GM08714 (cell line): ENCODE data around the gene GNAS-AS1.

ENCODE experiments used
- H3K4me3 ChIP-seq: fragments of 200-500 bp; sonication (Bioruptor generic); 2 replicates; pipeline ENCODE4 v1.5.1; 2014; ENCODE audit warnings: mild to moderate bottlenecking, low read length, inconsistent platforms
- ZNF274 ChIP-seq: IDR thresholded peaks from 2 replicates; pipeline ENCODE4 v1.6.1; 2012; ENCODE audit warnings: mild to moderate bottlenecking, low read depth, low read length

Gene GNAS-AS1

DNA sequence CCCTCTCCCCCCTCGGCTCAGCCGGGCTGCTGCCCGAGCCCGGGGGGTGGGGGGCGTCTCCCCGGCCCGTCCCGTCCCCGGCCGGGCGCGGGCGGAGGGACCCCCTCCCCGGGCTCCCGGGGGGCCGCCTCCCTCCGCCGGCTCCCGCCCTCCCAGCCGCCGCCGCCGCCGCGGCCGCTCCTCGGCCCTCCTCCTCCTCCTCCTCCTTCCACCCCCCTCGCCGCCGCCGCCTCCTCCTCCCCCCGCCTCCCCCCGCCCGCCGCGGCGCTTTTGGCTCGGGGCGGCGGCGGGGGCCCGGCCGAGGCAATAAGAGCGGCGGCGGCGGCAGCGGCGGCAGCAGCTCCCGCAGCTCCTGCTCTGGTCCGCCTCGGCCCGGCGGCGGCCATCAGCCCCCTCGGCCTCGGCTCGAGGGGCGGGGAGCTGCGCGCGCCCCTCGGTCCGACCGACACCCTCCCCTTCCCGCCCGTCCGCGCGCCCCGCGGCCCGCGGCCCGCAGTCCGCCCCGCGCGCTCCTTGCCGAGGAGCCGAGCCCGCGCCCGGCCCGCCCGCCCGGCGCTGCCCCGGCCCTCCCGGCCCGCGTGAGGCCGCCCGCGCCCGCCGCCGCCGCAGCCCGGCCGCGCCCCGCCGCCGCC, 40.5 kb upstream of the GNAS-AS1 start:
- TF ChIP-seq ZNF274: no peak

DNA sequence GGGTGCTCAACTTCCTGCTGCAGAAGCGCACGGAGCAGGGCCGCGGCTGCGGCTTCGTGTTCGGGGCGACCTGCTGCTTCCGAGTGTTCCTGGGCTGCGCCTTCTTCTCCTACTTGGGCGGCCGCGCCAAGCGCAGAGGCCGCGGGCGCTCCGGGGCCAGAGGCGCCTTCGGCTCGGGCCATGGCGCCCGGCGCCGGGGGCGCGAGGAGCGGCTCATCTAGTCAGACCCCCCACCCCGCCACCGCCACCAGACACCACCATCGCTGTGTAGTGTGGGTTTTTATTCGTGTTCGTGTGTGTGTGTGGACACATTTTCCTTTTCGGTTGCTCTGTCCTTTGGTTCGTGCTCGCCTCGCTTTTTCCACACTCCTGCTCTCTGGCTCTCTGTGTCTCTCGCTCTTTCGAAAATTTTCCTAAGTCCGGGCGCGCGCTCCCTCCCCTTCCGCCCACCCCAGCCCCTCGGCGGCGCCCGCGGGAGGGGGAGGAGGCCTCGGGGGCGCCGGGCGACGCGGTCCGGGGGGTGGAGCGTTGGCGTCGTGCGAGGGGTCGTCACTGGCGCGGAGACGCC, 39.9 kb upstream of the GNAS-AS1 start:
- no peak for TF ChIP-seq ZNF274
- peak overlapping the region; percentile 72; the same call in 1 of the 2 replicates for H3K4me3 ChIP-seq

More for the DNA sequence above, 40.5 kb upstream of the GNAS-AS1 start:
- peak overlapping the region; percentile 99 for H3K4me3 ChIP-seq

DNA sequence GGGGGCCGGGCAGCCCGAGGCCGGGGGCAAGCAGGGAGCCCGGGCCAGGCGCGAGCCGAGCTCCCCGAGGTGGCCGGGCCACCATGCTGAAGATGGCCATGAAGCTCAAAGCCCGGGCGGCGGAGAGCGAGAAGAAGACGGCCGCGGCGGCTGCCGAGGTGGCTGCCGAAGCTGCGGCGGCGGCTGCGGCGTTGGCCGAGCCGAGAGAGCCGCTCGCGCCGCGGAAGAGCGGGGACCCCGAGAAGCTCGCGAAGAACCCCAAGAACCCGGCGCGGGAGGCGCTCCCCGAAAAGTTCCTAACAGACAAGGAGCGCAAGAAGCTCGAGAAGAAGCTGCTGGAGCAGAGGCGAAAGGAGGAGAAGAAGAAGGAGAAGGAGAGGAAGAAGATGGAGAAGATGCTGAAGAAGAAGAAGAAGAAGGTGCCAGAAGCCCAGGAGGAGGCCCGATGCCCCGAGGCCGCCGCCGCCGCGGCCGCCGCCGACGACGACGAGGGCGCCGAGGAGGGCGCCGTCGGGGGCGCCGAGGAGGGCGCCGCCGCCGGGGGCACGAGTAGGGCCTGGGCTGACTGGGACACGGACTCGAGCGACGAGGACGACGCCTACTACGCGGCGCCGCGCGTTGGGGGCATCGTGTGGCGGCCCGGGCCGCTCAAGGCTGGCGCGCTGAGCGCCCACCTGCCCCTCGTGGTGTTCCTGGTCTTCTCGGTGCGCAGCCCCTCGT, 39.3 kb upstream of the GNAS-AS1 start:
- peak overlapping the region; percentile 72 for H3K4me3 ChIP-seq
- TF ChIP-seq ZNF274: no peak

DNA sequence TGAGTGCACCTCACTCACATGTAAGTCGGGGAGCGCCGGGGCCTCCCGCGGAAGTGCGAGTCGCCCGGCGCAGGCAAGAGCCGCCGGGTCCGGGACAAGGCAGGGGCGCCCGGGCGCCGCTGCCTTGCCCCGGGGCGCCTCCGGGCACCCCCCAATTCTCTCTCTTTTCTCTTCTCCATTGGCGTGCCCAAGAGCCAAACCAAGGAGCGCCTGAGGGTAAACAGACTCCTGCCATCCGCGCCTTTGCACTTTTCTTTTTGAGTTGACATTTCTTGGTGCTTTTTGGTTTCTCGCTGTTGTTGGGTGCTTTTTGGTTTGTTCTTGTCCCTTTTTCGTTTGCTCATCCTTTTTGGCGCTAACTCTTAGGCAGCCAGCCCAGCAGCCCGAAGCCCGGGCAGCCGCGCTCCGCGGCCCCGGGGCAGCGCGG, 38.6 kb upstream of the GNAS-AS1 start:
- H3K4me3 ChIP-seq: peak overlapping the region; percentile 72
- TF ChIP-seq ZNF274: no peak

DNA sequence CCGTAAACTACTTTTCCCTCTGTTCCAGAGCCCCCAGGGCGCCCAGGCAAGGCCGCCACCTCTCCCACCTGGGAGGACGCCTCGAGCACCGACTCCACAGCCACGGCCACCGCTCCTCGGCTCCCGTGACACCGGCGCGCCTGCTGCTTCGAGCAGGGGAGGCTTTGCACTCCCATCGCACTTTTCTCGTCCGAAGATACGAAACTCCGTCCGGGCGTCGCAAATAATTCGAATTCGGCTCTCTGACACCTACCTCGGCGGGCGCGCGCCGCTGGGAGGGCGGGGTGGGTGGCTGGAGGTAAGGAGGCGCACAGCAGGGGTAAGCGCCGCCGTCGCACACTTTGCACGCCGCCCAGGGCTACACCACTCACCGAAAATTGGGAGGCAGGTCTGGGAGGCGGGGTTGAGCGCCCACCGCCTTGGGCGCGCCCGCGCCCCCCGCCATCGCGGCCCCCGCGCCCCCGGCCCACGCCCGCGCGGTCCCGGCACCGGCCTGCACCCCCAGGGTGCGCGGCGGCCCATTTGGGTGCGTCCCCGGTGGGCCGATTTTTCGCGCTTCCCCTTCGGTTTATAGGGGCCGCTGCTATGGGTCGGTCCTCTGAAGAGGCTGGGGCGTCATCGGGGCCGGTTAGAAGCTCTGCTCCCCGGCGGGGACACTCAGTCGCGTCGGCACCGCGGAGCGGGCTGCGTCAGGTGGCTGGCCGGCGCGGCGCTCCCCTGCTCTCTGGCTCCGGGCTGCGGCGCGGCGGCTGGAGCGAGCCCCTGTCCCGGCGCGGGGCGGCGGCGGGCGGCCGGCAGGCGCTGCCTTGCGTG, 38.0 kb upstream of the GNAS-AS1 start:
- TF ChIP-seq ZNF274: no peak
- H3K4me3 ChIP-seq: peak overlapping the region; percentile 78

DNA sequence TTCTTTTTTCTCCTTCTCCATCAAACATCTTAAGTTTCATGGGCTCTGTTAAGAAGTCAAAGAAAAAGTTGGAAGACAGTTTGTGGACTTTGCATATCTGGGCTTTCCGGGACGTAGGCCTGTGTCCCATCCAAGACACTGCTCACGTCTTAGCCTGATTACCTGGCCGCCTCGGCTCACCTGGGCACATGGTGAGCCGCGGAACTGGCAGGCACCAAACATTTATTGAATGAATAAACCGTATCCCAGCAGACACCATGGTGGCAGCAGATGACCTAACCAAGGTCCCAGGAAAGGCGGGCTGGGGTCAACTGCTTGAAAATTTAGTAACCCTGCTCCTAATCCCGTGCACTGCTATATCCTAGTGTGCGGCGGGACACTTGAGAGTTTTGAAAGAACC, 37.4 kb upstream of the GNAS-AS1 start:
- TF ChIP-seq ZNF274: no peak
- peak overlapping the region; percentile 78 for H3K4me3 ChIP-seq

DNA sequence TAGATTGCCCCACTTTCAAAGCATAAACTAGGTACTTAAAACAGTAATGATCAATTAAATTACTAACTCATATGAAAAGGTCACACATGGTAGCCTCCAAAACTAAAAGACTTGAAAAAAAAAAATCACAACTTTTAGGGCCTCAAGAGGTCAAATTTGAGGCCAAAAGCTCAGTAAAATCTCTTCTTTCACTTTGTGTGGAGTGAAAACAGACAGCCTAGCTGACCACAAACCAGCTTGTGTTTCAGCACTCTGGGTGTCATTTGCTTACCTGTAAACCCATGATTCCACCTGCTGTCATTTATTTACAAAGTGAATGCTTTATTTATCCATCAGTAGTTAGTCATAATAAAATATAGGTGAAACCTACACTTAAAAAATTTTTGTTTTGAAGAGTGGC, 35.8 kb upstream of the GNAS-AS1 start:
- no peak for TF ChIP-seq ZNF274
- H3K4me3 ChIP-seq: no peak overlapping the region; the same call in 1 of the 2 replicates

DNA sequence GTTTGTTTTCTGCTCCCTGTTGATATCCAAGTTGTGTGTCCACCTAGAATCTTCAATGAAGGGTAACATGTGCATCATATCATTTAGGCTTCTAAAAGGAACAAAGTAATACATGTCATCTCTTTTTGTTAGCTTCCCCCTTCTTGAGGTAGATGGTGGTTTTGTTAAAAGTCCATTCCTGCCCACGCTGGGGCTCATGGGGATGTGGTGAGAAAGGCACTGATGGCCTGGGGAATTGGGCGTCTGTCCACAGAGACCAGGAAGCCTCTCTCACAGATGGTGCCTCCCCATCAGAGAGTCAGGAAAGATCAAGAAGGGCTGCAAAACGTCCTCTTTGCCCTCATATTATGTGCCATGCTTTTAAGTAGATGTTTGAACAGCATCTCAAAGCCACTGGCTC, 34.3 kb upstream of the GNAS-AS1 start:
- no peak overlapping the region for H3K4me3 ChIP-seq
- TF ChIP-seq ZNF274: no peak

DNA sequence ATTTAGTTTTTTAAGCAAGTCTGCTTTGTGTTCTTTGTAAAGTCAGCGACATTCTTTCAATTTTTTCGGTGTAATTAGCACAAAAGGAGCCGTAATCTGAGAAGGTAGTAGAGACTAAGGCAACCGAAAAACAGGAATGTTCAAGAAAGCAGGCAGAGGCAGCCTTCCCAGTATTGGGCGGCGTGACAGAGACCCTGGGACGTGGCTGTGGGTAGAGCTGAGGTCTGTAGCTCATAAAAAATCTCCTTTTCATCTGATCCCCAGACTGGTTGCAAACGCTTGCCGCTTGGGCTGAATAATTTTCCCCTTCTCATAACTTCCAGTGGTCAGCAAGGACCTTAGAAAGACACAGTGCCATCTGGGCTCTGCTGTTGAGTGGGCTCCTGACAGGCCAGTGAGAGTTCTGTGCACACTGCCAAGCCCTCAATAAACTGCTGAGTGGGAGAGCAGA, 32.6 kb upstream of the GNAS-AS1 start:
- no peak overlapping the region for H3K4me3 ChIP-seq
- no peak for TF ChIP-seq ZNF274

DNA sequence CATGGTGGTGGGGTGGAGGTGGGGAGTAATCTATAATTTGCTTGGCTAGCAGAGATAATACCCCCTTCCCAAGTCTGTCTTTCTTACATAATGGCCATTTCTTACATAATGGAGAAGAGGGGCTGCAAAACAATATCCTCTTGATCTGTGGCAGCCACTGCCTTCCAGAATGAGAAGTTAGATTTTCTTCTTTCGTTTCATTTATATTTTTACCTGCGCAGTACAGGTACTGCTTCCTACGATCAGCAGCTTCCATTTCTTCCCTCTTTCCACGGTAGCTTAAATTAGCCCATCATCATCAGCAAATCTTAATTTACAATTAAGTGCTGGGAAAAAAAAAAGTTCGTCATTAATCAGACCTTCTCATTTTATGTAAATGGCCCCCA, 32.0 kb upstream of the GNAS-AS1 start:
- no peak for TF ChIP-seq ZNF274
- H3K4me3 ChIP-seq: no peak overlapping the region

DNA sequence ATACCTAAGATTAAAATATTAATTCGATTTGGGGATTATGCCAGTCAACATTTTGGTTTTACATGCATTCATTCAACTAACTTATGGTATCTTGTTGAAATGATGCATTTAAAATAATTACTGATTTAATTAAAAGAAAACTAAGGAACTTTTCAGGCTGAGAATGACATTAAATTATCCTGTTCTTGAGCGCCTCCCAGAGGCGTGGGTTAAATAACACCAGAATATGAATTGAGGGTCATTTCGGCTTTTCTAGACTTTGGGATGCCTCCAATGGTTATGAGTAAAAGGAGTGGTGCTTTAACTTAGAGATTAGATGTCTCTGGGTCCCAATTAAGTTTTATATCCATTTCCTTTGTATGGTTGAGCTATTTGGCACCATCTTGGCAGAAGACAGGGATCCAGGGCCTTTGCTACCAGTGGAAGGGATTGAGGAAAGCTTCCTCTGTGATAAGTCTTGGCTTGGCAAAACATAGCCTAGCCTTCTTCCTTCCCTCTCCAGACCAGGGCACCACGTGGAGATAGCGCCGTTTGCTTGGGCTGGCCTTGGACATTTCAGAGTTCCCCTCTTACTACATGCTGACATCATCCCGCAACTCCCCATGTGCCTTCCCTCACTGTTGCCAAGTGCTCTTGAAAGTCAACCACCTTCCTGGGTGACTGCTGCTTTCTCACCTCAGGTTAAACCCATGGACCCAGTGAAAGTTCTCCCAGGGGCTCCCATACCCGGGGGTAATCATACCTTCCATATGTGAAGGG, 30.5 kb upstream of the GNAS-AS1 start:
- no peak for TF ChIP-seq ZNF274
- no peak overlapping the region for H3K4me3 ChIP-seq

DNA sequence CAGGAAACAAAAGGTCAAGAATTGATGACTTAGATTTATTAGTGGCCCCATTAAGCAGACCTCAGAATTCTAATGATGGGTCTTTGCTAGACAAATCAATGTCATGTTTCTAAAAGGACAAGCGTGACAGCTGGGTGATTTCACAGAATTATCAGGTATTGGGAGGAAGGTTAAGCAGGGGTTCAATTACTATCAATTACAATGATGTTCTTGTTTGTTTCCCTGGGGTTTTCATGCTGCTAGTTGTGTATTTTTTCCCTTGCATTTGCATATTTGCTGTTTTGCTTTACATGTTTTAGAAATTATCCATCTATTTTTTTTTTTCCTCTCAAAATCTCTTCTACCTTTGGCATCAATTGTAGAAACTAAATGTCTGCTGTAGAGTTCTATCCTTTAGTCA, 29.7 kb upstream of the GNAS-AS1 start:
- H3K4me3 ChIP-seq: no peak overlapping the region
- TF ChIP-seq ZNF274: no peak

DNA sequence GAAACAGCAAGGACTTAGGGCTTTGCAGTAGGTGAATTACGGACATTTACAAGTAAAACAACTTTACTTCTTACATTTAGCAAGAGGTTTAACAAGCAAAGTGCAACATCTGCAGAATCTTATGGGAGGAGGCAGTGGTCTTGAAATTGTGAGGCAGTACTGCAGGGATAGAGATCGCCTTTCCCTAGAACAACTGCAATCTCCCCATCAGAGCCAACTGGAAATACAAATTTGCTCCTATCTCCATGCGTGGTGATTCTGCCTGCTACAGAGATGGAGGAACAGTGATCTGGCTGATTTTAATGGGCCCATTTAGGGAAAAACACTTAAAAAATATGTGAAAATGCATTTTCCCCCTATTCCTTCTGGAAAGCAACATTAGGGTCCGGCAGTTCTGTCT, 27.7 kb upstream of the GNAS-AS1 start:
- TF ChIP-seq ZNF274: no peak
- H3K4me3 ChIP-seq: no peak overlapping the region

DNA sequence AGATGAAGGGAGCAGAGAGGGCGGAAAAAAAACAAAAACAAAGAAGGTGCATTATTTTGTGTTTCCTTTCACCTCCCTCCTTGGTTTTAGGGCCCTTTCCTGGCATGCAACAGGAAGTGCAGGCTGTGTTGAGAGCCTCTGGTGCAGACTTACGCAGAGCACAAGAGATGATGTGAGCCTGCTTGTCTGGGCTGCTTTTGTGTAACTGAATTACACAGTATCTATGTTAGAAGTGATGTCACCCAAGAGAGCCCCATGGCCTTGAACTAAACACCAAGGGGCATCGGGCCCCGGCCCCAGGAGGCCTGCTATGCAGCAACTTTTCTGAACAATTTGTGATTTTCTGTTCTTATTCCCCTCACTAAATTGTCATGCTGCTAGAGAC, 27.3 kb upstream of the GNAS-AS1 start:
- TF ChIP-seq ZNF274: no peak
- no peak overlapping the region for H3K4me3 ChIP-seq
